ENCODE results near the gene PCDHB6.
"Not testable (repeated sequence)": the region's sequence is repeated elsewhere in the genome, so short reads cannot be mapped to it uniquely, and the experiment has no call there.

The PCDHB6 gene

GRCh38 chr5:141135030-141135717 lies 14.7 kb upstream of the PCDHB6 start, which contains the start of gene PCDHB5:
TSS of gene PCDHB5 (plus strand) at chr5:141135206. CDS start at chr5:141135435, 229 bp downstream.
- peak; percentile 19 for DNase-seq (ENCODE audit: low read depth)
- H3K4me3 ChIP-seq (ENCODE audit: low read length), result peak within 1 kb of the TSS; percentile 78
- no peaks in the 10 kb centered on the region for H3K27me3 ChIP-seq (replicated peaks; ENCODE audit: control insufficient read depth, insufficient read depth, low read length)
- H3K4me1 ChIP-seq (ENCODE audit: control insufficient read depth, insufficient read depth, low read length), result no peaks in the 10 kb centered on the region
- H3K9ac ChIP-seq (ENCODE audit: low read length), result peak within 1 kb of the TSS; percentile 49
- H3K9me3 ChIP-seq (ENCODE audit: control insufficient read depth, low read length), result peaks cover 31% of the 10 kb centered on the region
- no peaks in the 10 kb centered on the region for H3K36me3 ChIP-seq (ENCODE audit: control insufficient read depth, insufficient read depth, low read length, severe bottlenecking)

- no peaks in the 10 kb centered on the region for H3K4me1 ChIP-seq (ENCODE audit: control insufficient read depth, insufficient read depth, low read length)
- DNase-seq (ENCODE audit: low read depth), result no peak
- peaks cover 31% of the 10 kb centered on the region for H3K9me3 ChIP-seq (ENCODE audit: control insufficient read depth, low read length)
- H3K9ac ChIP-seq (ENCODE audit: low read length), result no peak overlapping the region
- peak overlapping the region; percentile 78 for H3K4me3 ChIP-seq (ENCODE audit: low read length)
- H3K36me3 ChIP-seq (ENCODE audit: control insufficient read depth, insufficient read depth, low read length, severe bottlenecking), result no peaks in the 10 kb centered on the region
- no peaks in the 10 kb centered on the region for H3K27me3 ChIP-seq (replicated peaks; ENCODE audit: control insufficient read depth, insufficient read depth, low read length)
Observed at GRCh38 chr5:141135718-141136266, 14.1 kb upstream of the PCDHB6 start.

GRCh38 chr5:141137346-141137745 lies 12.5 kb upstream of the PCDHB6 start:
- H3K36me3 ChIP-seq (ENCODE audit: control insufficient read depth, insufficient read depth, low read length, severe bottlenecking); DNase-seq (ENCODE audit: low read depth); H3K27me3 ChIP-seq (replicated peaks; ENCODE audit: control insufficient read depth, insufficient read depth, low read length): not testable (repeated sequence)

GRCh38 chr5:141150224-141150992 lies 551 bp downstream of the PCDHB6 start:
- H3K36me3 ChIP-seq (ENCODE audit: control insufficient read depth, insufficient read depth, low read length, severe bottlenecking), result no peaks in the 10 kb centered on the region
- H3K9me3 ChIP-seq (ENCODE audit: control insufficient read depth, low read length), result peaks cover 18% of the 10 kb centered on the region
- H3K9ac ChIP-seq (ENCODE audit: low read length), result no peak overlapping the region
- H3K27me3 ChIP-seq (replicated peaks; ENCODE audit: control insufficient read depth, insufficient read depth, low read length), result no peaks in the 10 kb centered on the region
- no peaks in the 10 kb centered on the region for H3K4me1 ChIP-seq (ENCODE audit: control insufficient read depth, insufficient read depth, low read length)
- H3K4me3 ChIP-seq (ENCODE audit: low read length), result peak overlapping the region; percentile 56
- DNase-seq (ENCODE audit: low read depth), result no peak

More at GRCh38 chr5:141137346-141137745, 12.5 kb upstream of the PCDHB6 start:
- not testable (repeated sequence) for H3K4me1 ChIP-seq (ENCODE audit: control insufficient read depth, insufficient read depth, low read length); H3K9ac ChIP-seq (ENCODE audit: low read length); H3K4me3 ChIP-seq (ENCODE audit: low read length)
- peaks cover 31% of the 10 kb centered on the region for H3K9me3 ChIP-seq (ENCODE audit: control insufficient read depth, low read length)

- H3K4me1 ChIP-seq (ENCODE audit: control insufficient read depth, insufficient read depth, low read length), result no peaks in the 10 kb centered on the region
- H3K9me3 ChIP-seq (ENCODE audit: control insufficient read depth, low read length), result peaks cover 23% of the 10 kb centered on the region
- no peak overlapping the region for H3K4me3 ChIP-seq (ENCODE audit: low read length)
- no peaks in the 10 kb centered on the region for H3K36me3 ChIP-seq (ENCODE audit: control insufficient read depth, insufficient read depth, low read length, severe bottlenecking)
- no peaks in the 10 kb centered on the region for H3K27me3 ChIP-seq (replicated peaks; ENCODE audit: control insufficient read depth, insufficient read depth, low read length)
- no peak for DNase-seq (ENCODE audit: low read depth)
- no peak overlapping the region for H3K9ac ChIP-seq (ENCODE audit: low read length)
Observed at GRCh38 chr5:141150993-141151325, 1.1 kb downstream of the PCDHB6 start.

GRCh38 chr5:141151632-141152031 lies 1.8 kb downstream of the PCDHB6 start:
- not testable (repeated sequence) for H3K36me3 ChIP-seq (ENCODE audit: control insufficient read depth, insufficient read depth, low read length, severe bottlenecking); H3K9ac ChIP-seq (ENCODE audit: low read length); H3K4me1 ChIP-seq (ENCODE audit: control insufficient read depth, insufficient read depth, low read length); H3K27me3 ChIP-seq (replicated peaks; ENCODE audit: control insufficient read depth, insufficient read depth, low read length); DNase-seq (ENCODE audit: low read depth); H3K4me3 ChIP-seq (ENCODE audit: low read length)
- H3K9me3 ChIP-seq (ENCODE audit: control insufficient read depth, low read length), result peaks cover 30% of the 10 kb centered on the region

- DNase-seq (ENCODE audit: low read depth); H3K4me1 ChIP-seq (ENCODE audit: control insufficient read depth, insufficient read depth, low read length); H3K36me3 ChIP-seq (ENCODE audit: control insufficient read depth, insufficient read depth, low read length, severe bottlenecking); H3K4me3 ChIP-seq (ENCODE audit: low read length); H3K9ac ChIP-seq (ENCODE audit: low read length); H3K27me3 ChIP-seq (replicated peaks; ENCODE audit: control insufficient read depth, insufficient read depth, low read length): not testable (repeated sequence)
- H3K9me3 ChIP-seq (ENCODE audit: control insufficient read depth, low read length), result peaks cover 35% of the 10 kb centered on the region
Observed at GRCh38 chr5:141152096-141152495, 2.2 kb downstream of the PCDHB6 start.

GRCh38 chr5:141155540-141156374 lies 5.9 kb downstream of the PCDHB6 start:
- Histone ChIP-seq H3K4me1 (ENCODE audit: control insufficient read depth, insufficient read depth, low read length) (no peaks in the 10 kb centered on the region), H3K9me3 (ENCODE audit: control insufficient read depth, low read length) (peaks cover 30% of the 10 kb centered on the region), H3K36me3 (ENCODE audit: control insufficient read depth, insufficient read depth, low read length, severe bottlenecking) (no peaks in the 10 kb centered on the region), H3K27me3 (replicated peaks; ENCODE audit: control insufficient read depth, insufficient read depth, low read length) (no peaks in the 10 kb centered on the region), H3K9ac (ENCODE audit: low read length) (no peak overlapping the region), H3K4me3 (ENCODE audit: low read length) (no peak overlapping the region)
- DNase-seq (ENCODE audit: low read depth), result no peak

GRCh38 chr5:141157356-141157755 lies 7.5 kb downstream of the PCDHB6 start:
- H3K9me3 ChIP-seq (ENCODE audit: control insufficient read depth, low read length), result peaks cover 26% of the 10 kb centered on the region
- H3K4me3 ChIP-seq (ENCODE audit: low read length); H3K4me1 ChIP-seq (ENCODE audit: control insufficient read depth, insufficient read depth, low read length); H3K36me3 ChIP-seq (ENCODE audit: control insufficient read depth, insufficient read depth, low read length, severe bottlenecking); DNase-seq (ENCODE audit: low read depth); H3K27me3 ChIP-seq (replicated peaks; ENCODE audit: control insufficient read depth, insufficient read depth, low read length); H3K9ac ChIP-seq (ENCODE audit: low read length): not testable (repeated sequence)

GRCh38 chr5:141157901-141158300 lies 8.0 kb downstream of the PCDHB6 start:
- not testable (repeated sequence) for H3K9ac ChIP-seq (ENCODE audit: low read length)

More at GRCh38 chr5:141157901-141158300, 8.0 kb downstream of the PCDHB6 start:
- H3K4me1 ChIP-seq (ENCODE audit: control insufficient read depth, insufficient read depth, low read length); H3K36me3 ChIP-seq (ENCODE audit: control insufficient read depth, insufficient read depth, low read length, severe bottlenecking); H3K27me3 ChIP-seq (replicated peaks; ENCODE audit: control insufficient read depth, insufficient read depth, low read length); DNase-seq (ENCODE audit: low read depth); H3K4me3 ChIP-seq (ENCODE audit: low read length): not testable (repeated sequence)
- peaks cover 28% of the 10 kb centered on the region for H3K9me3 ChIP-seq (ENCODE audit: control insufficient read depth, low read length)

Data from adipocyte (in vitro differentiated cells).